ENCODE measurements around the gene TMEM234.

TMEM234 gene

GRCh38 chr1:32240140-32240951 is 18.2 kb upstream of the TMEM234 start:
- no peak for DNase-seq
- in situ Hi-C loops (cut with MboI; ENCODE audit: low pct_unique_long_range_greater_than_20kb, low sequenced_read_pairs): no loop called here

- DNase-seq: no peak
- in situ Hi-C loops (cut with MboI; ENCODE audit: low pct_unique_long_range_greater_than_20kb, low sequenced_read_pairs): no loop called here
These were observed 17.6 kb upstream of the TMEM234 start for GRCh38 chr1:32239790-32240139.

- no peak for DNase-seq
- in situ Hi-C loops (cut with MboI; ENCODE audit: low pct_unique_long_range_greater_than_20kb, low sequenced_read_pairs): no loop called here
These were observed 17.2 kb upstream of the TMEM234 start for GRCh38 chr1:32239337-32239736.

GRCh38 chr1:32234792-32235191 is 12.6 kb upstream of the TMEM234 start:
- DNase-seq: no peak
- in situ Hi-C loops (cut with MboI; ENCODE audit: low pct_unique_long_range_greater_than_20kb, low sequenced_read_pairs): no loop called here

- in situ Hi-C loops (cut with MboI; ENCODE audit: low pct_unique_long_range_greater_than_20kb, low sequenced_read_pairs): no loop called here
- DNase-seq: no peak
These were observed 10.6 kb upstream of the TMEM234 start for GRCh38 chr1:32232558-32233304.

GRCh38 chr1:32231843-32232432 is 9.8 kb upstream of the TMEM234 start:
- DNase-seq: no peak
- in situ Hi-C loops (cut with MboI; ENCODE audit: low pct_unique_long_range_greater_than_20kb, low sequenced_read_pairs): no loop called here

- no peak for DNase-seq
- in situ Hi-C loops (cut with MboI; ENCODE audit: low pct_unique_long_range_greater_than_20kb, low sequenced_read_pairs): no loop called here
These were observed 6.6 kb upstream of the TMEM234 start for GRCh38 chr1:32228771-32229170.

GRCh38 chr1:32224285-32224684 is 2.1 kb upstream of the TMEM234 start:
- in situ Hi-C loops (cut with MboI; ENCODE audit: low pct_unique_long_range_greater_than_20kb, low sequenced_read_pairs): no loop called here
- no peak for DNase-seq

- no peak for DNase-seq
- in situ Hi-C loops (cut with MboI; ENCODE audit: low pct_unique_long_range_greater_than_20kb, low sequenced_read_pairs): no loop called here
These were observed 1.5 kb upstream of the TMEM234 start for GRCh38 chr1:32223683-32224082.

- in situ Hi-C loops (cut with MboI; ENCODE audit: low pct_unique_long_range_greater_than_20kb, low sequenced_read_pairs): no loop called here
- DNase-seq: no peak
These were observed 573 bp downstream of the TMEM234 start for GRCh38 chr1:32221581-32221979.

- no peak for DNase-seq
- in situ Hi-C loops (cut with MboI; ENCODE audit: low pct_unique_long_range_greater_than_20kb, low sequenced_read_pairs): no loop called here
These were observed 1.2 kb downstream of the TMEM234 start for GRCh38 chr1:32220746-32221580.

GRCh38 chr1:32219022-32219421 is 3.1 kb downstream of the TMEM234 start:
- in situ Hi-C loops (cut with MboI; ENCODE audit: low pct_unique_long_range_greater_than_20kb, low sequenced_read_pairs): no loop called here
- DNase-seq: no peak

GRCh38 chr1:32216566-32216965 is 5.6 kb downstream of the TMEM234 start:
- no peak for DNase-seq
- in situ Hi-C loops (cut with MboI; ENCODE audit: low pct_unique_long_range_greater_than_20kb, low sequenced_read_pairs): no loop called here

- peak; percentile 79 for DNase-seq
- in situ Hi-C loops (cut with MboI; ENCODE audit: low pct_unique_long_range_greater_than_20kb, low sequenced_read_pairs): no loop called here
These were observed 6.3 kb downstream of the TMEM234 start for GRCh38 chr1:32215629-32216480.

GRCh38 chr1:32208891-32209328 is 13.2 kb downstream of the TMEM234 start, which contains the start of gene DCDC2B:
DCDC2B (plus strand) TSS chr1:32209089; CDS start chr1:32209094, 5 bp downstream.
- in situ Hi-C loops (cut with MboI; ENCODE audit: low pct_unique_long_range_greater_than_20kb, low sequenced_read_pairs): no loop called here
- no peak for DNase-seq

- no peak for DNase-seq
- in situ Hi-C loops (cut with MboI; ENCODE audit: low pct_unique_long_range_greater_than_20kb, low sequenced_read_pairs): no loop called here
These were observed 13.7 kb downstream of the TMEM234 start for GRCh38 chr1:32208469-32208868.

- peak; percentile 85 for DNase-seq
- in situ Hi-C loops (cut with MboI; ENCODE audit: low pct_unique_long_range_greater_than_20kb, low sequenced_read_pairs): no loop called here
These were observed 16.5 kb downstream of the TMEM234 start, which contains the start of gene IQCC for GRCh38 chr1:32205401-32206370. IQCC (plus strand) TSS chr1:32205671; CDS start chr1:32205682, 11 bp downstream.
